Aorta (tissue), 5 donors: ENCODE data around the gene ZNF709. TPM values are rescaled to one million over a fixed set of nuclear protein-coding genes. Genes with fewer than 3 reads are reported as not detected.
A peak's percentile ranks its signal among the peaks of the same experiment; 100 is the strongest.
"Not testable (repeated sequence)": the region's sequence is repeated elsewhere in the genome, so short reads cannot be mapped to it uniquely, and the experiment has no call there.

Experiments
- ATAC-seq: fragments of 200-7000 bp; cut with Tn5 transposase; one replicate; pipeline ENCODE4 v1.9.1; 2022; ENCODE audit warnings: moderate library complexity; ENCODE audit not compliant: low FRiP score
- DNase-seq, 2 donors: peaks; one replicate each; pipeline ENCODE4 v3.0.0-alpha.2; 2020
- H3K27ac ChIP-seq, 2 donors: one replicate each; pipeline ENCODE4 v1.5.1; 2013; ENCODE audit warnings: low read length in 2 of 2, mild to moderate bottlenecking in 2 of 2, moderate library complexity in 2 of 2, control low read depth in 1 of 2, inconsistent platforms in 1 of 2, low read depth in 1 of 2
- H3K27me3 ChIP-seq, 2 donors: one replicate each; pipeline ENCODE4 v1.6.1; 2013; ENCODE audit warnings: control low read depth in 1 of 2, low read length in 1 of 2, mild to moderate bottlenecking in 1 of 2, moderate library complexity in 1 of 2; ENCODE audit not compliant: insufficient read depth in 2 of 2, control insufficient read depth in 1 of 2
- H3K36me3 ChIP-seq, 2 donors: one replicate each; pipeline ENCODE4 v1.6.1; 2013; ENCODE audit warnings: control low read depth in 1 of 2, low read length in 1 of 2, mild to moderate bottlenecking in 1 of 2; ENCODE audit not compliant: insufficient read depth in 2 of 2, control insufficient read depth in 1 of 2
- H3K4me1 ChIP-seq, 2 donors: one replicate each; pipeline ENCODE4 v1.6.1; 2013; ENCODE audit warnings: low read length in 2 of 2, control low read depth in 1 of 2, mild to moderate bottlenecking in 1 of 2, moderate library complexity in 1 of 2; ENCODE audit not compliant: insufficient read depth in 2 of 2, control insufficient read depth in 1 of 2
- H3K4me3 ChIP-seq, 2 donors: one replicate each; pipeline ENCODE4 v1.5.1; 2013; ENCODE audit warnings: low read length in 2 of 2, control low read depth in 1 of 2, mild to moderate bottlenecking in 1 of 2
- H3K9me3 ChIP-seq: one replicate; pipeline ENCODE4 v1.6.1; 2013; ENCODE audit warnings: mild to moderate bottlenecking, low read length; ENCODE audit not compliant: control insufficient read depth
- WGBS, 2 donors: extraction: QIAGEN DNeasy Blood & Tissue Kit; methylation state at CpG; one replicate each; pipeline ENCODE4 v1.1.7; 2013; 5-methylcytosine and 5-hydroxymethylcytosine counted together
- intact Hi-C, 2 donors: fragments of 100-400 bp; cut with DNase I; formaldehyde crosslinking; loops; one replicate each; pipeline versions ENCODE4 v1.14.2 to v1.15.0; 2022
- polyA plus RNA-seq, 2 donors: library from polyadenylated mRNA; stranded (reverse); fragments of 200-250 nt; gene quantifications; one replicate each; pipeline ENCODE4 v1.2.3, GENCODE V29; 2013
- total RNA-seq, 2 donors: library from RNA; stranded (reverse); fragmentation: NEBNext Ultra II Directional; extraction: Animal tissue kit (Norgen Biotek cat#: 25700); gene quantifications; one replicate each; pipeline ENCODE4 v1.2.1, GENCODE V29; 2021
- donor health status: healthy with polysubstance abuse.
- donor health status: Bipolar disorder and iron deficiency.
- donor health status: DM: no; HTN: no; CAD: no.
- donor health status: DM: no; HTN: no; CAD: no.
- donor health status: DM: yes; HTN: yes; CAD: no.

The ZNF709 gene
- total and polyA plus RNA-seq, 4 donors, result 1.2 to 5.8 (median 5.1) TPM; not detected in 1

DNA sequence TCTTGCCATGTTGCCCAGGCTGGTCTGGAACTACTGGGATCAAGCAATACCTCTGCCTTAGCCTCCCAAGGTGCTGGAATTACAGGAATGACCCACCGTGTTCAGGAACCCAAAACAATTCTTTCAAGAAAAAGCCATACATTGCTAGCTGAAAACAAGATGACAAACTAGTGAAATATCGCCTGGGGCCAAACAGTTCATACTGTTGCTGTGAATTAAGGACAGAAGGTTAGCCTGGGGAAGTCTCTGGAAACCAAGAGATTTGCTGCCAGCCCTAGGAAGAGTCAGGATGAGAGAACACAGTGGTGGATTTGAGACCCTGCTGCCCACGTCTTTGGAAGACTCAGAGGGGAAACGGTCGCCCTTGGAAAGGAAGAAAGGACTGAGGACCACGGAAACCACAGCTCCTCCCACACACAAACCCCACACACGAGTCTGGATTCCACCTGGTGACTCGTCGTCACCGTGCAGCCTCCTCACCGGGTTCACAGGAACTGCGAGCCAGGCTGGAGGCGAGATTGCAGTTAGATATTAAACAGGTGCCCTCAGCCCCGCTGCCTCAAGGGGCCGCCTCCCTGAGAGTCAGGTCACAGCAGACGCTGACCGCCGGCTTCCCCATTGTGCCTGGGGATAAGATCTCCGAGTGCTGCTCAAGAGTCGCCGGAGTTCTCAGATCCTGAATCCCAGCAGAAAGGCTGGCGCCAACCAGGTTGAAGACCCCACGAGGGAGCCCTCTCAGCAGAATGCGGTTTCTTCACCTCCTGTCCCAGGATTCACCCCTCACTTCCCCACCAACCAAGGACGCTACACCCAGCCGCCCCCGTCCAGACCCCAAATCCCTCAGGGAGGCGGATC lies 44.7 kb downstream of the ZNF709 start:
- intact Hi-C loops, H3K27me3 ChIP-seq, H3K9me3 ChIP-seq, H3K4me1 ChIP-seq, H3K36me3 ChIP-seq: not testable (repeated sequence)
- DNase-seq (peak in 1 of 2 donors; percentile 48), ATAC-seq (peak; percentile 13)
- Histone ChIP-seq H3K27ac (peak overlapping the region in 1 of 2 donors; percentile 61), H3K4me3 (peak overlapping the region; percentile 75 to 97)
- 2 to 3% methylated on average over 19 to 24 of the region's 28 CpGs for WGBS, 2 donors

DNA sequence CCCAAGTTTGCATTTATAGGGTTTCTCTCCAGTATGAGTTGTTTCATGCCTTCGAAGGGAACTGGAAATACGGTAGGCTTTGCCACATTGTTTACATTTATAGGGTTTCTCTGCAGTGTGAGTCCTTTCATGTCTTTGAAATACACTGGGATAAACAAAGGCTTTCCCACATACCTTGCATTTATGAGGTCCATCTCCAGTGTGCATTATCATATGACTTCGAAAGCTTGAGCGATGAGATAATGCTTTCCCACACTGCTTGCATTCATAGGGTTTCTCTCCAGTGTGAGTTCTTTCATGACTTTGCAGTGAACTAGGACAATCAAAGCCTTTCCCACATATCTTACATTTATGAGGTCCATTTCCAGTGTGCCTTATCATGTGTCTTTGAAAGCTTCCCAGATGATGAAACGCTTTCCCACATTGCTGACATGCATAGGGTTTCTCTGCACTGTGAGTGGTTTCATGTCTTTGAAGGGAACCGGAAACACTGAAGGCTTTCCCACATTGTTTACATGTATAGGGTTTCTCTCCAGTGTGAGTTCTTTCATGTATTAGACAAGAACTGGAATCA lies 53.8 kb downstream of the ZNF709 start:
- intact Hi-C loops, H3K4me1 ChIP-seq, H3K27ac ChIP-seq, H3K9me3 ChIP-seq, ATAC-seq, H3K4me3 ChIP-seq, H3K27me3 ChIP-seq, H3K36me3 ChIP-seq, DNase-seq: not testable (repeated sequence)
- WGBS, 2 donors, result 95 to 96% methylated on average over 6 of the region's 6 CpGs

DNA sequence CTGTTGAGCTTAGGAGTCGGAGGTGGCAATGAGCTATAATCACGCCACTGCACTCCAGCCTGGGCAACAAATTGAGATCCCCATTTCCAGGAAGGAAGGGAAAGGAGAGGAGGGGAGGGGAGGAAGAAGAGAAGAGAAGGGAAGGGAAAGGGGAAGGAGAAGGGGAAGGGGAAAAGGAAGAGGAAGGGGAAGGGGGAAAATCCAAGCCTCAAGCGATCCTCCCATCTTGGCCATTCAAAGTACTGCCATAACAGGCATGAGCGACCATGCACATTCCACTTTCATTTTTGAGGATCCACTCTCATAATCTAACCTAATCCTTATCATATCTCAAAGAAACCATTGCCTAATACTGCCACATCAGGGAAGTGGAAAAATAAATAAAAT lies 58.7 kb downstream of the ZNF709 start:
- Histone ChIP-seq H3K36me3 (peaks cover 0 to 1% of the 10 kb centered on the region in 2 donors), H3K4me1 (no peaks in the 10 kb centered on the region), H3K27ac (no peak overlapping the region), H3K4me3 (no peak overlapping the region), H3K9me3 (no peaks in the 10 kb centered on the region), H3K27me3 (no peaks in the 10 kb centered on the region)
- intact Hi-C loops, result no loop called here
- WGBS, 2 donors, result 96 to 97% methylated on average over 4 of the region's 4 CpGs
- ATAC-seq (no peak), DNase-seq (no peak)

DNA sequence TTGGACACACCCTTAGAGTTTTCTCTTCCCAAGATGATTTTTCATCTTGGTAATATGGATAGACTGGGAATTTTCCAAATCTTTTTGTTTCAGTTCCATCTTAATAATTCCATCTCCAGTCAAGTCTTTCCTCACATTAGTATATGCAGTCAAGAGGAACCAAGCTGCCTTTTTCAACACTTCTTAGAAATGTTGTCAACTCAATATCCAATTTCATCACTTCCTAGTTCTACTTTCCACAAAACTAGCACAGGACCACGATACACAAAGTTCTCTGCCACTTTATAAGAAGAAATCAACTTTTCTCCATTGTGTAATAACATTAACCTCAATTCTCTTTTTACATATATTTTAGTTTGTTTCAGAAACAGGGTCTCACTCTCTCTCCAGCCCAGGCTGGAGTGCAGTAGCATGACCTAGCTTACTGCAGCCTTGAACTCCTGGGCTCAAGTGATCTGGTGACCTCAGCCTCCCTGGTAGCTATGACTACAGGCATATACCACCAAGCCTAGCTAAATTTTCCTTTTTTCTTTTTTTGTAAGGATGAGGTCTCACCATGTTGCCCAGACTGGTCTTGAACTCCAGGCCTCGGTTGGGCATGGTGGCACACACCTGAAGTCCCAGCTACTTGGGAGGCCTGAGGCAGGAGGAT lies 59.3 kb downstream of the ZNF709 start:
- Histone ChIP-seq H3K27ac (no peak overlapping the region), H3K4me3 (no peak overlapping the region), H3K9me3 (no peaks in the 10 kb centered on the region), H3K4me1 (no peaks in the 10 kb centered on the region), H3K36me3 (peaks cover 0 to 1% of the 10 kb centered on the region in 2 donors), H3K27me3 (no peaks in the 10 kb centered on the region)
- WGBS, 2 donors, result 98% methylated on average over 2 of the region's 2 CpGs
- intact Hi-C loops, result no loop called here
- no peak for DNase-seq
- no peak for ATAC-seq

DNA sequence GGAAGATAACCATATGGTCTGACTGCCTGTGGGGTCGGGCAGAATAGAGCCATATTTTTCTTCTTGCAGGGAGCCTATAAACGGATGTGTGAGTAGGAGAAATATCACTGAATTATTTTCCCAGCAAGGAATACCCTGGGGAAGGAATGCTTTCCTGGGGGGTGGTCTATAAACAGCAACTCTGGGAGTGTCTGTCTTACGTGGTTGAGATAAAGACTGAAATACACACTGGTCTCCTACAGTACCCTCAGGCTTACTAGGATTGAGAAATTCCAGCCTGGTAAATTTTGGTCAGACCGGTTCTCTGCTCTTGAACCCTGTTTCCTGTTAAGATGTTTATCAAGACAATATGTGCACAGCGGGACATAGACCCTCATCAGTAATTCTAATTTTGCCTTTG lies 67.3 kb downstream of the ZNF709 start:
- H3K4me1 ChIP-seq, ATAC-seq, H3K4me3 ChIP-seq, DNase-seq, intact Hi-C loops, H3K27ac ChIP-seq, H3K36me3 ChIP-seq, H3K27me3 ChIP-seq, H3K9me3 ChIP-seq: not testable (repeated sequence)
- WGBS, 2 donors, result 73 to 77% methylated on average over 5 of the region's 5 CpGs

DNA sequence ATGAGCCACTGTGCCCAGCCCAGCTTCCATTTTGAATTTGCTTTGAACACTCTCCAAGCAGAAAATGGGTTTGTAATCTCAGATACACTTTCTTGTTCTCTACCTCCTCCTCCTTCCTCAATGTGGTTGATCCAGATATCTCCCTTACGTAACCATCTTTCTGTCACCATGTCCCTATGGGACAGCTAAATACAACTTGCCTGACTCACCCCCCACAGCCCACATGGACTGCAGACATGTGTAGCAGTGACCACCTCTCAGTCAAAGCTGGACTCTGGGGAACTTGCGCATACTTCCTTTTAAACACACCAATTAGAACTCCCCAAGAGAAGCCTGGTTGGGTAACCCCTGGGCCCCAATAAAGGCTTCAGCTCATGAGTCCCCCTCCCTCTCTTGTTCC lies 72.7 kb downstream of the ZNF709 start:
- no peaks in the 10 kb centered on the region for H3K4me1 ChIP-seq
- H3K9me3 ChIP-seq, result no peaks in the 10 kb centered on the region
- H3K4me3 ChIP-seq, result no peak overlapping the region
- no peaks in the 10 kb centered on the region for H3K27me3 ChIP-seq
- no peak for DNase-seq
- intact Hi-C loops, result no loop called here
- H3K36me3 ChIP-seq, result no peaks in the 10 kb centered on the region
- H3K27ac ChIP-seq, result no peak overlapping the region
- WGBS, 2 donors, result 97 to 98% methylated on average over 2 of the region's 2 CpGs
- ATAC-seq, result no peak

Other genes starting within 250 kb of the ZNF709 start
- 10 to 100 TPM; 13.9 to 19.9 TPM for gene ZNF44, start 189.9 kb downstream of the ZNF709 start, total RNA-seq
- 1 to 10 TPM; 5.4 to 9.7 TPM for gene ZNF44, start 189.9 kb downstream of the ZNF709 start, polyA plus RNA-seq
- 1 to 10 TPM; 2.5 to 5.4 TPM for gene ZNF563, start 151.2 kb downstream of the ZNF709 start, total RNA-seq
- 1 to 10 TPM; 1.9 to 2.3 TPM for gene ZNF563, start 151.2 kb downstream of the ZNF709 start, polyA plus RNA-seq
- 1 to 10 TPM; 3.6 to 4.5 TPM for gene ZNF442, start 119.1 kb downstream of the ZNF709 start, total RNA-seq
- gene ZNF442, start 119.1 kb downstream of the ZNF709 start, polyA plus RNA-seq, result 1 to 10 TPM in 1 of 2 donors, under 1 TPM in 1; 0.67 to 2.1 TPM
- 1 to 10 TPM; 5.3 to 7.6 TPM for gene ZNF799, start 83.5 kb downstream of the ZNF709 start, total RNA-seq
- 1 to 10 TPM; 2.4 to 3.9 TPM for gene ZNF799, start 83.5 kb downstream of the ZNF709 start, polyA plus RNA-seq
- gene ZNF443, start 43.8 kb downstream of the ZNF709 start, total RNA-seq, result 1 to 10 TPM; 3.8 to 5.5 TPM
- 1 to 10 TPM; 1.6 to 2.3 TPM for gene ZNF443, start 43.8 kb downstream of the ZNF709 start, polyA plus RNA-seq
- gene ZNF564, start 66.7 kb upstream of the ZNF709 start, total RNA-seq, result 10 to 100 TPM; 12.0 to 15.4 TPM
- 1 to 10 TPM; 5.5 to 8.4 TPM for gene ZNF564, start 66.7 kb upstream of the ZNF709 start, polyA plus RNA-seq
- 1 to 10 TPM; 7.0 to 8.6 TPM for gene ZNF490, start 126.0 kb upstream of the ZNF709 start, total RNA-seq
- gene ZNF490, start 126.0 kb upstream of the ZNF709 start, polyA plus RNA-seq, result under 1 TPM in 1 of 2 donors, not detected in 1; 0.56 TPM
- gene ZNF791, start 126.1 kb upstream of the ZNF709 start, total RNA-seq, result 10 to 100 TPM; 35.2 to 35.4 TPM
- 10 to 100 TPM in 1 of 2 donors, 1 to 10 TPM in 1; 2.9 to 12.1 TPM for gene ZNF791, start 126.1 kb upstream of the ZNF709 start, polyA plus RNA-seq
- 100 to 1,000 TPM in 1 of 2 donors, 10 to 100 TPM in 1; 74.8 to 111 TPM for gene MAN2B1, start 181.9 kb upstream of the ZNF709 start, total RNA-seq
- gene MAN2B1, start 181.9 kb upstream of the ZNF709 start, polyA plus RNA-seq, result 10 to 100 TPM; 54.6 to 88.7 TPM
- gene WDR83, start 182.0 kb upstream of the ZNF709 start, total RNA-seq, result 10 to 100 TPM in 1 of 2 donors, 1 to 10 TPM in 1; 7.1 to 11.8 TPM
- gene WDR83, start 182.0 kb upstream of the ZNF709 start, polyA plus RNA-seq, result 10 to 100 TPM in 1 of 2 donors, 1 to 10 TPM in 1; 9.4 to 20.9 TPM
- 10 to 100 TPM; 50.1 to 74.0 TPM for gene DHPS, start 197.1 kb upstream of the ZNF709 start, total RNA-seq
- 10 to 100 TPM; 42.7 to 94.8 TPM for gene DHPS, start 197.1 kb upstream of the ZNF709 start, polyA plus RNA-seq
- gene GNG14, start 203.2 kb upstream of the ZNF709 start, total RNA-seq, result not detected
- not detected for gene GNG14, start 203.2 kb upstream of the ZNF709 start, polyA plus RNA-seq
- 1 to 10 TPM; 1.9 to 4.8 TPM for gene FBXW9, start 211.8 kb upstream of the ZNF709 start, total RNA-seq
- gene FBXW9, start 211.8 kb upstream of the ZNF709 start, polyA plus RNA-seq, result 1 to 10 TPM; 4.1 to 5.4 TPM
- gene TNPO2, start 239.1 kb upstream of the ZNF709 start, total RNA-seq, result 10 to 100 TPM; 61.5 to 71.8 TPM
- 10 to 100 TPM; 15.2 to 38.5 TPM for gene TNPO2, start 239.1 kb upstream of the ZNF709 start, polyA plus RNA-seq
- gene TRIR, start 249.9 kb upstream of the ZNF709 start, total RNA-seq, result 100 to 1,000 TPM; 119 to 121 TPM
- 100 to 1,000 TPM; 233 to 289 TPM for gene TRIR, start 249.9 kb upstream of the ZNF709 start, polyA plus RNA-seq